Activated naive CD8-positive, alpha-beta T cell treated with anti-CD3 and anti-CD28 coated beads, Interleukin-2, amount 50 U/mL, for 24 hours (primary cell): ENCODE measurements around the gene RBM38.
A peak's percentile ranks its signal among the peaks of the same experiment; 100 is the strongest.

Experiments used
- ATAC-seq: fragments of 150-1000 bp; cut with Tn5 transposase; one replicate; pipeline ENCODE4 v1.10.0; 2021
- DNase-seq: peaks from one replicate; pipeline ENCODE4 v3.0.0; 2021
- H3K27ac Mint-ChIP-seq: one replicate; pipeline ENCODE4 v1.8.0; 2021; ENCODE audit warnings: mild to moderate bottlenecking, mixed read lengths
- H3K27me3 Mint-ChIP-seq: one replicate; pipeline ENCODE4 v1.8.0; 2021; ENCODE audit warnings: mixed read lengths
- H3K36me3 Mint-ChIP-seq: one replicate; pipeline ENCODE4 v1.8.0; 2021; ENCODE audit warnings: low read depth, mixed read lengths
- H3K4me1 Mint-ChIP-seq: one replicate; pipeline ENCODE4 v1.8.0; 2021; ENCODE audit warnings: mixed read lengths
- H3K4me3 Mint-ChIP-seq: one replicate; pipeline ENCODE4 v1.8.0; 2021; ENCODE audit warnings: mild to moderate bottlenecking, moderate library complexity, mixed read lengths
- H3K9me3 Mint-ChIP-seq: one replicate; pipeline ENCODE4 v1.8.0; 2021; ENCODE audit warnings: mixed read lengths

RBM38 gene

GRCh38 chr20:57392512-57393271 lies 1.5 kb downstream of the RBM38 start:
- H3K9me3 Mint-ChIP-seq = no peaks in the 10 kb centered on the region
- ATAC-seq (peak; percentile 50), DNase-seq (peak; percentile 74)
- H3K27ac Mint-ChIP-seq = peak overlapping the region; percentile 89
- H3K27me3 Mint-ChIP-seq = no peaks in the 10 kb centered on the region
- peaks cover 54% of the 10 kb centered on the region for H3K36me3 Mint-ChIP-seq
- peak overlapping the region; percentile 90 for H3K4me3 Mint-ChIP-seq
- peaks cover 69% of the 10 kb centered on the region for H3K4me1 Mint-ChIP-seq

GRCh38 chr20:57393321-57394120 lies 2.3 kb downstream of the RBM38 start:
- peak overlapping the region; percentile 90 for H3K4me3 Mint-ChIP-seq

GRCh38 chr20:57394121-57395082 lies 3.2 kb downstream of the RBM38 start:
- Mint-ChIP-seq H3K36me3 (peaks cover 67% of the 10 kb centered on the region), H3K4me1 (peaks cover 77% of the 10 kb centered on the region), H3K27ac (peak overlapping the region; percentile 56), H3K9me3 (no peaks in the 10 kb centered on the region), H3K27me3 (no peaks in the 10 kb centered on the region), H3K4me3 (peak overlapping the region; percentile 90)
- no peak for ATAC-seq
- no peak for DNase-seq

More at GRCh38 chr20:57393321-57394120, 2.3 kb downstream of the RBM38 start:
- Mint-ChIP-seq H3K4me1 (peaks cover 74% of the 10 kb centered on the region), H3K9me3 (no peaks in the 10 kb centered on the region), H3K27me3 (no peaks in the 10 kb centered on the region), H3K27ac (peak overlapping the region; percentile 89), H3K36me3 (peaks cover 59% of the 10 kb centered on the region)
- ATAC-seq (no peak), DNase-seq (no peak)

GRCh38 chr20:57395111-57395966 lies 4.1 kb downstream of the RBM38 start:
- no peak for ATAC-seq

GRCh38 chr20:57396212-57396983 lies 5.2 kb downstream of the RBM38 start:
- no peak for DNase-seq
- peaks cover 85% of the 10 kb centered on the region for H3K4me1 Mint-ChIP-seq
- peak overlapping the region; percentile 94 for H3K27ac Mint-ChIP-seq

More at GRCh38 chr20:57395111-57395966, 4.1 kb downstream of the RBM38 start:
- H3K27ac Mint-ChIP-seq = no peak overlapping the region
- no peaks in the 10 kb centered on the region for H3K9me3 Mint-ChIP-seq
- peaks cover 80% of the 10 kb centered on the region for H3K4me1 Mint-ChIP-seq
- no peak for DNase-seq
- peaks cover 72% of the 10 kb centered on the region for H3K36me3 Mint-ChIP-seq
- H3K27me3 Mint-ChIP-seq = no peaks in the 10 kb centered on the region
- peak overlapping the region; percentile 60 for H3K4me3 Mint-ChIP-seq

GRCh38 chr20:57396984-57397692 lies 5.9 kb downstream of the RBM38 start:
- ATAC-seq (peak; percentile 2), DNase-seq (peak; percentile 40)
- Mint-ChIP-seq H3K4me3 (peak overlapping the region; percentile 80), H3K27me3 (no peaks in the 10 kb centered on the region), H3K4me1 (peaks cover 92% of the 10 kb centered on the region), H3K9me3 (no peaks in the 10 kb centered on the region), H3K27ac (peak overlapping the region; percentile 94), H3K36me3 (peaks cover 84% of the 10 kb centered on the region)

More at GRCh38 chr20:57396212-57396983, 5.2 kb downstream of the RBM38 start:
- Mint-ChIP-seq H3K27me3 (no peaks in the 10 kb centered on the region), H3K4me3 (peak overlapping the region; percentile 80), H3K36me3 (peaks cover 80% of the 10 kb centered on the region), H3K9me3 (no peaks in the 10 kb centered on the region)
- no peak for ATAC-seq

GRCh38 chr20:57397693-57398108 lies 6.5 kb downstream of the RBM38 start:
- peak; percentile 7 for ATAC-seq
- no peaks in the 10 kb centered on the region for H3K9me3 Mint-ChIP-seq
- H3K4me1 Mint-ChIP-seq = peaks cover 95% of the 10 kb centered on the region
- peak; percentile 42 for DNase-seq
- peaks cover 83% of the 10 kb centered on the region for H3K36me3 Mint-ChIP-seq
- H3K27ac Mint-ChIP-seq = peak overlapping the region; percentile 94
- peak overlapping the region; percentile 80 for H3K4me3 Mint-ChIP-seq
- H3K27me3 Mint-ChIP-seq = no peaks in the 10 kb centered on the region

- DNase-seq (peak; percentile 87), ATAC-seq (peak; percentile 72)
- H3K36me3 Mint-ChIP-seq = peaks cover 81% of the 10 kb centered on the region
- H3K4me3 Mint-ChIP-seq = peak overlapping the region; percentile 80
- peaks cover 95% of the 10 kb centered on the region for H3K4me1 Mint-ChIP-seq
- H3K27me3 Mint-ChIP-seq = no peaks in the 10 kb centered on the region
- peak overlapping the region; percentile 94 for H3K27ac Mint-ChIP-seq
- no peaks in the 10 kb centered on the region for H3K9me3 Mint-ChIP-seq
These were observed 7.1 kb downstream of the RBM38 start for GRCh38 chr20:57398231-57398821.

GRCh38 chr20:57398901-57399535 lies 7.8 kb downstream of the RBM38 start:
- H3K27me3 Mint-ChIP-seq = no peaks in the 10 kb centered on the region
- DNase-seq = no peak
- H3K4me1 Mint-ChIP-seq = peaks cover 93% of the 10 kb centered on the region
- H3K9me3 Mint-ChIP-seq = no peaks in the 10 kb centered on the region
- H3K27ac Mint-ChIP-seq = peak overlapping the region; percentile 94
- H3K4me3 Mint-ChIP-seq = peak overlapping the region; percentile 80
- peaks cover 81% of the 10 kb centered on the region for H3K36me3 Mint-ChIP-seq
- ATAC-seq = no peak

- peak; percentile 68 for DNase-seq
- no peaks in the 10 kb centered on the region for H3K9me3 Mint-ChIP-seq
- H3K27me3 Mint-ChIP-seq = no peaks in the 10 kb centered on the region
- H3K27ac Mint-ChIP-seq = peak overlapping the region; percentile 94
- ATAC-seq = peak; percentile 31
- H3K4me3 Mint-ChIP-seq = peak overlapping the region; percentile 80
- H3K4me1 Mint-ChIP-seq = peaks cover 86% of the 10 kb centered on the region
- H3K36me3 Mint-ChIP-seq = peaks cover 81% of the 10 kb centered on the region
These were observed 8.5 kb downstream of the RBM38 start for GRCh38 chr20:57399587-57400155.

GRCh38 chr20:57400231-57400701 lies 9.1 kb downstream of the RBM38 start:
- peaks cover 82% of the 10 kb centered on the region for H3K4me1 Mint-ChIP-seq
- H3K9me3 Mint-ChIP-seq = no peaks in the 10 kb centered on the region
- peak overlapping the region; percentile 80 for H3K4me3 Mint-ChIP-seq
- H3K36me3 Mint-ChIP-seq = peaks cover 76% of the 10 kb centered on the region
- no peaks in the 10 kb centered on the region for H3K27me3 Mint-ChIP-seq
- DNase-seq = no peak
- H3K27ac Mint-ChIP-seq = peak overlapping the region; percentile 94
- ATAC-seq = no peak
